HepG2 (cell line): ENCODE data around the gene NINL. TPM values are rescaled to one million over a fixed set of nuclear protein-coding genes. Genes with fewer than 3 reads are reported as not detected.

Experiments used
- ATAC-seq: fragments of 200-7000 bp; cut with Tn5 transposase; 3 replicates; pipeline ENCODE4 v1.9.1; 2020; ENCODE audit warnings: mild to moderate bottlenecking, moderate library complexity
- BruUV-seq: library from RNA; stranded (reverse); fragments of 400-500 nt; replicated peaks from 2 replicates; lab custom pipeline; 2021; lab: Mats Ljungman, UMichigan
- CTCF ChIA-PET: fragments of 300-600 bp; formaldehyde crosslinking; extraction: SDS; loops from one replicate; lab custom pipeline; 2021; ENCODE audit warnings: low total read pairs, inconsistent platforms, low intra/inter-chr PET ratio; lab: Yijun Ruan, JAX
- POLR2A ChIA-PET: fragments of 350-600 bp; sonication (Branson Sonifier 250); formaldehyde crosslinking; loops from one replicate; lab custom pipeline; 2020; ENCODE audit warnings: antibody characterized with exemption, inconsistent platforms; lab: Yijun Ruan, JAX
- DNase-seq: peaks from one replicate; pipeline ENCODE4 v3.0.0-alpha.2; 2015; ENCODE audit warnings: low spot score
- FAIRE-seq: peaks from 3 replicates; lab custom pipeline; 2011; peaks lifted over from hg19 to GRCh38; lab: Jason Lieb, UNC
- H2AFZ ChIP-seq: one replicate; pipeline ENCODE4 v1.6.1; 2011; ENCODE audit warnings: low read length, inconsistent platforms
- H3K27ac ChIP-seq: fragments of 300-600 bp; 3 replicates; pipeline ENCODE4 v1.8.0; 2011; ENCODE audit warnings: mixed run types, mild to moderate bottlenecking, mixed read lengths, low read length, inconsistent platforms; ENCODE audit not compliant: insufficient read depth; ENCODE audit errors: extremely low read length
- H3K27me3 ChIP-seq, 2 experiments: fragments of 200-600 bp in 1 of 2; 2 replicates in 1 of 2; 3 replicates in 1 of 2; pipeline versions ENCODE4 v1.6.0 to v1.8.0; 2011; ENCODE audit warnings: low read length in 2 of 2, mild to moderate bottlenecking in 2 of 2, moderate library complexity in 2 of 2, inconsistent platforms in 1 of 2; ENCODE audit not compliant: insufficient read depth in 2 of 2, control insufficient read depth in 1 of 2
- H3K36me3 ChIP-seq, 2 experiments: fragments of 200-600 bp in 1 of 2; replicated peaks in 1 of 2; 2 replicates in 1 of 2; 3 replicates in 1 of 2; pipeline versions ENCODE4 v1.5.1 to v1.8.0; 2011; ENCODE audit warnings: low read length in 2 of 2, inconsistent platforms in 1 of 2; ENCODE audit not compliant: insufficient read depth in 2 of 2, control insufficient read depth in 1 of 2
- H3K4me1 ChIP-seq: 2 replicates; pipeline ENCODE4 v1.5.1; 2012; ENCODE audit warnings: low read length, inconsistent platforms; ENCODE audit not compliant: insufficient read depth
- H3K4me2 ChIP-seq: 2 replicates; pipeline ENCODE4 v1.6.0; 2011; ENCODE audit warnings: low read depth, low read length, inconsistent platforms
- H3K4me3 ChIP-seq, 3 experiments: fragments of 200-600 bp in 1 of 3; sonication (generic), shearing (Covaris generic) in 1 of 3; replicated peaks in 1 of 3; 2 replicates each; pipeline ENCODE4 v1.5.1; 2011 to 2016; ENCODE audit warnings: low read length in 3 of 3, inconsistent platforms in 2 of 3, low read depth in 2 of 3, mild to moderate bottlenecking in 2 of 3, control low read depth in 1 of 3, mixed read lengths in 1 of 3; ENCODE audit not compliant: insufficient read depth in 1 of 3
- H3K79me2 ChIP-seq: one replicate; pipeline ENCODE4 v1.6.1; 2011; ENCODE audit warnings: low read length, inconsistent platforms; ENCODE audit not compliant: insufficient read depth
- H3K9ac ChIP-seq: 2 replicates; pipeline ENCODE4 v1.6.0; 2011; ENCODE audit warnings: mild to moderate bottlenecking, low read depth, low read length, inconsistent platforms; ENCODE audit not compliant: insufficient read depth
- H3K9me3 ChIP-seq: 2 replicates; pipeline ENCODE4 v1.5.1; 2012; ENCODE audit warnings: mild to moderate bottlenecking, low read length
- H4K20me1 ChIP-seq: 2 replicates; pipeline ENCODE4 v1.6.0; 2011; ENCODE audit warnings: inconsistent platforms, mild to moderate bottlenecking, low read length, moderate library complexity; ENCODE audit not compliant: insufficient read depth
- ATF7-NPFF ChIP-seq: sonication (generic); formaldehyde crosslinking; IDR thresholded peaks from 2 replicates; pipeline ENCODE4 v1.8.1; 2023; ENCODE audit warnings: mild to moderate bottlenecking, low read depth, missing genetic modification reagents, moderate library complexity
- GMEB1 ChIP-seq: sonication (generic); formaldehyde crosslinking; IDR thresholded peaks from 2 replicates; pipeline ENCODE4 v1.5.1; 2020; ENCODE audit warnings: missing genetic modification reagents, mild to moderate bottlenecking, borderline replicate concordance
- HDAC6 ChIP-seq: fragments of 200-600 bp; sonication (generic); IDR thresholded peaks from 2 replicates; pipeline ENCODE4 v1.7.0; 2017; ENCODE audit warnings: mild to moderate bottlenecking, antibody characterized with exemption, low read length, low read depth
- IRF2 ChIP-seq: IDR thresholded peaks from 2 replicates; pipeline ENCODE4 v1.6.1; 2018; ENCODE audit warnings: missing genetic modification reagents, missing compliant biosample characterization
- MXD4 ChIP-seq: IDR thresholded peaks from 2 replicates; pipeline ENCODE4 v1.6.1; 2016; ENCODE audit warnings: mild to moderate bottlenecking, missing biosample characterization, missing genetic modification reagents
- PHF21A ChIP-seq: sonication (generic); formaldehyde crosslinking; IDR thresholded peaks from 2 replicates; pipeline ENCODE4 v1.5.0; 2020; ENCODE audit warnings: mild to moderate bottlenecking, missing genetic modification reagents
- PTBP1 ChIP-seq: fragments of 200-400 bp; formaldehyde crosslinking; IDR thresholded peaks from 2 replicates; pipeline ENCODE4 v1.6.1; 2018; ENCODE audit warnings: low read length, low read depth; ENCODE audit not compliant: poor library complexity, severe bottlenecking
- TOPORS ChIP-seq: sonication (generic); formaldehyde crosslinking; IDR thresholded peaks from 2 replicates; pipeline ENCODE4 v1.8.0; 2023; ENCODE audit warnings: mild to moderate bottlenecking, missing genetic modification reagents
- ZFP82 ChIP-seq: sonication (generic); formaldehyde crosslinking; IDR thresholded peaks from 2 replicates; pipeline ENCODE4 v1.5.1; 2020; ENCODE audit warnings: mild to moderate bottlenecking, missing genetic modification reagents, borderline replicate concordance
- ZNF101 ChIP-seq: sonication (generic); formaldehyde crosslinking; IDR thresholded peaks from 2 replicates; pipeline ENCODE4 v1.4.0; 2020; ENCODE audit warnings: mild to moderate bottlenecking, low read depth, missing genetic modification reagents, borderline replicate concordance
- ZNF274 ChIP-seq: sonication (generic); formaldehyde crosslinking; IDR thresholded peaks from 2 replicates; pipeline ENCODE4 v1.5.1; 2020; ENCODE audit warnings: mild to moderate bottlenecking, missing genetic modification reagents
- ZNF749 ChIP-seq: sonication (generic); formaldehyde crosslinking; IDR thresholded peaks from 2 replicates; pipeline ENCODE4 v1.8.0; 2022; ENCODE audit warnings: mild to moderate bottlenecking, missing genetic modification reagents, moderate library complexity, borderline replicate concordance
- ZNF782 ChIP-seq: sonication (generic); formaldehyde crosslinking; IDR thresholded peaks from 2 replicates; pipeline ENCODE4 v1.4.0; 2020; ENCODE audit warnings: missing genetic modification reagents, mild to moderate bottlenecking, borderline replicate concordance
- WGBS: methylation state at CpG from one replicate; pipeline ENCODE4 v1.1.6; 2017; ENCODE audit warnings: low lambda C conversion rate; 5-methylcytosine and 5-hydroxymethylcytosine counted together
- in situ Hi-C: cut with HindIII; loops from 2 replicates; pipeline ENCODE4 v1.10.0; 2017; ENCODE audit warnings: low pct_unique_long_range_greater_than_20kb; ENCODE audit not compliant: extremely low pct_ligation_motif_present
- intact Hi-C: fragments of 100-400 bp; cut with micrococcal nuclease; formaldehyde crosslinking; loops from one replicate; pipeline ENCODE4 v1.10.0; 2022; ENCODE audit not compliant: unreplicated experiment
- polyA plus RNA-seq, 8 experiments: library from polyadenylated mRNA; depleted of rRNA in 3 of 8; stranded (reverse) in 7 of 8; unstranded in 1 of 8; fragments of >200 nt; fragmentation: Illumina TruSeq in 4 of 8; extraction: Trizol in 4 of 8; gene quantifications; 2 replicates each; pipeline versions ENCODE4 v1.2.1 to v1.2.3, GENCODE V29; 2011 to 2016; ENCODE audit warnings: low read depth in 4 of 8, missing spikeins in 1 of 8, mixed read lengths in 1 of 8; ENCODE audit not compliant: insufficient read depth in 1 of 8
- total RNA-seq, 5 experiments: library from RNA; depleted of rRNA; stranded (reverse); fragments of >200 nt; fragmentation: Illumina TruSeq; extraction: Trizol; gene quantifications; 2 replicates each; pipeline ENCODE4 v1.2.3, GENCODE V29; 2016; ENCODE audit warnings: low read depth in 1 of 5
- TF ChIP-seq, protein P1 (sequence below), 2 experiments: IDR thresholded peaks; 2 replicates each; pipeline ENCODE4 v1.6.1; 2011 to 2012; ENCODE audit warnings: low read length in 2 of 2, borderline replicate concordance in 1 of 2, low read depth in 1 of 2, mild to moderate bottlenecking in 1 of 2, moderate library complexity in 1 of 2
- TF ChIP-seq, protein P2 (sequence below): IDR thresholded peaks from 2 replicates; pipeline ENCODE4 v1.6.1; 2016; ENCODE audit warnings: mild to moderate bottlenecking

NINL gene
- total and polyA plus RNA-seq, 2 of the 13 experiments (the other 11 are each of a cell fraction or from before 2014, with no cell fraction given), result 32.3 to 34.3 TPM

DNA sequence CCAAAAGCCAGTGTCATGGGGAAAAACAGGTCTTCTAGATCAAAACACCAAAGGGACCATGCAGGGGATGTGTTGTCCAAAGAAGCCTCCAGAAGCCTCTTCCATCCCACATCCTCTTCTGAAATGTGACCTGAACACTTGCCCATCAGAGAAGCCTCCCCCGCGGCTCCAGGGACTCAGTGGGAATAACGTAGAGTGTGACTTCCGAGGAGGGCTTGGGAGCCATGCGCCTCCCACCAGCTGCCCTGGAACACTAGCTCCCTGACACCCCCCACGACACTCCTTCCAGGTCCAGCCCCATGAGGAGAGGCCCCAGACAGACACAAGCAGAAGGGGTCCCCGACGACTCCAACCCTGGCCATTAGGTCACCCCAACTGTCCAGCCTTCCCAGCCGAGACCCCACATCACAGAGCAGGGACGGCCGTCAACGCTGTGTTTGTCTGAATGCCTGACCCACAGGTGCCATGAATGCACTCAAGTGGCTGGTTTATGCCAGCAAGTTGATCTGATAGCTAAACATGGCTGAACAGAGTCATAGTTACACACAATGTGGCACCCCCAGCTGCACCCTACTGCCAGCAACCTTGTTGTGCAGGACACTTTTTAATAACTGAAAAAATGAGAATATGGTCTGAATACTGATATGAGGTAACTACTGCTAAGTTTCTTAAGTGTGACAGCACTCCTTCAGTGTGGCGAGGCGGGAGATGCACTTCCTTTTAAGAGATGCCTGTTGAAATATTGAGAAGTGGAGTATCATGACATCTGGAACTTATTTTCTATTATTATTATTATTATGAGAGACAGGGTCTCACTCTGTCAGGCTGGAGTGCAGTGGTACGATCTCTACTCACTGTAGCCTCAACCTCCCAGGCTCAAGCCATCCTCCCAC, 119.8 kb downstream of the NINL start:
- no peak overlapping the region for H3K4me3 ChIP-seq
- H3K36me3 ChIP-seq, result peaks cover 54 to 85% of the 10 kb centered on the region in 2 experiments
- H4K20me1 ChIP-seq, result no peaks in the 10 kb centered on the region
- BruUV-seq, result no TSS peak
- CTCF ChIA-PET, result no interaction called here
- POLR2A ChIA-PET, result no interaction called here
- no peak overlapping the region for H3K4me2 ChIP-seq
- intact Hi-C loops (no loop called here), in situ Hi-C loops (no loop called here)
- 94% methylated on average over 15 of the region's 15 CpGs for WGBS
- no peak overlapping the region for H2AFZ ChIP-seq
- H3K9me3 ChIP-seq, result no peaks in the 10 kb centered on the region
- no peak overlapping the region for H3K27ac ChIP-seq
- no peak overlapping the region for H3K9ac ChIP-seq
- ATAC-seq, result no peak
- FAIRE-seq, result no peak
- H3K4me1 ChIP-seq, result no peaks in the 10 kb centered on the region
- H3K79me2 ChIP-seq, result no peaks in the 10 kb centered on the region
- no peaks in the 10 kb centered on the region for H3K27me3 ChIP-seq
- DNase-seq, result no peak
- TF ChIP-seq TOPORS (CRISPR knock-in tag) (no peak), GMEB1 (no peak), PHF21A (CRISPR knock-in tag) (no peak), ZNF749 (CRISPR knock-in tag) (no peak), IRF2 (CRISPR knock-in tag) (no peak), ZNF782 (CRISPR knock-in tag) (no peak), HDAC6 (no peak), PTBP1 (no peak), ZNF274 (no peak), ZFP82 (no peak), MXD4 (CRISPR knock-in tag) (no peak), ZNF101 (CRISPR knock-in tag) (no peak), ATF7-NPFF (CRISPR knock-in tag) (no peak)
- TF ChIP-seq, protein P1, sequence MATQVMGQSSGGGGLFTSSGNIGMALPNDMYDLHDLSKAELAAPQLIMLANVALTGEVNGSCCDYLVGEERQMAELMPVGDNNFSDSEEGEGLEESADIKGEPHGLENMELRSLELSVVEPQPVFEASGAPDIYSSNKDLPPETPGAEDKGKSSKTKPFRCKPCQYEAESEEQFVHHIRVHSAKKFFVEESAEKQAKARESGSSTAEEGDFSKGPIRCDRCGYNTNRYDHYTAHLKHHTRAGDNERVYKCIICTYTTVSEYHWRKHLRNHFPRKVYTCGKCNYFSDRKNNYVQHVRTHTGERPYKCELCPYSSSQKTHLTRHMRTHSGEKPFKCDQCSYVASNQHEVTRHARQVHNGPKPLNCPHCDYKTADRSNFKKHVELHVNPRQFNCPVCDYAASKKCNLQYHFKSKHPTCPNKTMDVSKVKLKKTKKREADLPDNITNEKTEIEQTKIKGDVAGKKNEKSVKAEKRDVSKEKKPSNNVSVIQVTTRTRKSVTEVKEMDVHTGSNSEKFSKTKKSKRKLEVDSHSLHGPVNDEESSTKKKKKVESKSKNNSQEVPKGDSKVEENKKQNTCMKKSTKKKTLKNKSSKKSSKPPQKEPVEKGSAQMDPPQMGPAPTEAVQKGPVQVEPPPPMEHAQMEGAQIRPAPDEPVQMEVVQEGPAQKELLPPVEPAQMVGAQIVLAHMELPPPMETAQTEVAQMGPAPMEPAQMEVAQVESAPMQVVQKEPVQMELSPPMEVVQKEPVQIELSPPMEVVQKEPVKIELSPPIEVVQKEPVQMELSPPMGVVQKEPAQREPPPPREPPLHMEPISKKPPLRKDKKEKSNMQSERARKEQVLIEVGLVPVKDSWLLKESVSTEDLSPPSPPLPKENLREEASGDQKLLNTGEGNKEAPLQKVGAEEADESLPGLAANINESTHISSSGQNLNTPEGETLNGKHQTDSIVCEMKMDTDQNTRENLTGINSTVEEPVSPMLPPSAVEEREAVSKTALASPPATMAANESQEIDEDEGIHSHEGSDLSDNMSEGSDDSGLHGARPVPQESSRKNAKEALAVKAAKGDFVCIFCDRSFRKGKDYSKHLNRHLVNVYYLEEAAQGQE (IDR thresholded peaks at IDR 0.05; ENCODE audit: borderline replicate concordance in 1 of 2, low read depth in 1 of 2, low read length in 2 of 2), result no peak
- TF ChIP-seq, protein P2, sequence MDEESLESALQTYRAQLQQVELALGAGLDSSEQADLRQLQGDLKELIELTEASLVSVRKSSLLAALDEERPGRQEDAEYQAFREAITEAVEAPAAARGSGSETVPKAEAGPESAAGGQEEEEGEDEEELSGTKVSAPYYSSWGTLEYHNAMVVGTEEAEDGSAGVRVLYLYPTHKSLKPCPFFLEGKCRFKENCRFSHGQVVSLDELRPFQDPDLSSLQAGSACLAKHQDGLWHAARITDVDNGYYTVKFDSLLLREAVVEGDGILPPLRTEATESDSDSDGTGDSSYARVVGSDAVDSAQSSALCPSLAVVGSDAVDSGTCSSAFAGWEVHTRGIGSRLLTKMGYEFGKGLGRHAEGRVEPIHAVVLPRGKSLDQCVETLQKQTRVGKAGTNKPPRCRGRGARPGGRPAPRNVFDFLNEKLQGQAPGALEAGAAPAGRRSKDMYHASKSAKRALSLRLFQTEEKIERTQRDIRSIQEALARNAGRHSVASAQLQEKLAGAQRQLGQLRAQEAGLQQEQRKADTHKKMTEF (CRISPR knock-in tag), result no peak
